ENCODE results near the gene CDH2.

The CDH2 gene

DNA sequence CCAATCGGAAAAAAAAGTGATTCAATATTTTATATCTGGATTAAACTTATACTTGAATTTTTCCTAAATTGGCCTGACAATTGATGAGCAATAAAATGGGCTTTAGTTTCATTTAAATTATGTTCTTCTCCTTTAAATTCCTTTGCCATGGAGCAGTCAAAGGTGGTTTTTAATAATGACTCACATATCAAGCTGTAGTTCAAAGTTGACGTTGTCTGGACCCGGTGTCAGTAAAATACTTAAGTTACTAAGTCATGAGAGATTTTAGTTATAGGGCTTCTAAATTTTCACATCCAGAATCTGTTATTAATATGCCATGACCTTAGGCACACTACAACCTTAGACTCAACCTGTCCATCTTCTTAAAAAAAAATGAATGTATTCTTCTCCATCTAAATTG is 62.5 kb downstream of the CDH2 start:
- Histone ChIP-seq H3K9me3 (ENCODE audit: insufficient read depth, low read length) (no peaks in the 10 kb centered on the region), H3K79me2 (ENCODE audit: low read length) (no peaks in the 10 kb centered on the region), H3K4me3 (ENCODE audit: low read length) (no peak overlapping the region), H2AFZ (ENCODE audit: low read depth, low read length) (no peak overlapping the region), H3K36me3 (replicated peaks; ENCODE audit: low read depth, low read length) (no peaks in the 10 kb centered on the region), H4K20me1 (ENCODE audit: insufficient read depth, low read length) (no peaks in the 10 kb centered on the region), H3K27me3 (ENCODE audit: low read depth, low read length) (no peaks in the 10 kb centered on the region), H3K4me1 (ENCODE audit: low read length) (no peaks in the 10 kb centered on the region), H3K27ac (ENCODE audit: low read length) (no peak overlapping the region), H3K9ac (ENCODE audit: low read length) (no peak overlapping the region), H3K4me2 (ENCODE audit: low read length) (no peak overlapping the region)
- TF ChIP-seq EZH2phosphoT487 (IDR thresholded peaks at IDR 0.05; ENCODE audit: low read depth), result no peak
- TF ChIP-seq, protein P1, sequence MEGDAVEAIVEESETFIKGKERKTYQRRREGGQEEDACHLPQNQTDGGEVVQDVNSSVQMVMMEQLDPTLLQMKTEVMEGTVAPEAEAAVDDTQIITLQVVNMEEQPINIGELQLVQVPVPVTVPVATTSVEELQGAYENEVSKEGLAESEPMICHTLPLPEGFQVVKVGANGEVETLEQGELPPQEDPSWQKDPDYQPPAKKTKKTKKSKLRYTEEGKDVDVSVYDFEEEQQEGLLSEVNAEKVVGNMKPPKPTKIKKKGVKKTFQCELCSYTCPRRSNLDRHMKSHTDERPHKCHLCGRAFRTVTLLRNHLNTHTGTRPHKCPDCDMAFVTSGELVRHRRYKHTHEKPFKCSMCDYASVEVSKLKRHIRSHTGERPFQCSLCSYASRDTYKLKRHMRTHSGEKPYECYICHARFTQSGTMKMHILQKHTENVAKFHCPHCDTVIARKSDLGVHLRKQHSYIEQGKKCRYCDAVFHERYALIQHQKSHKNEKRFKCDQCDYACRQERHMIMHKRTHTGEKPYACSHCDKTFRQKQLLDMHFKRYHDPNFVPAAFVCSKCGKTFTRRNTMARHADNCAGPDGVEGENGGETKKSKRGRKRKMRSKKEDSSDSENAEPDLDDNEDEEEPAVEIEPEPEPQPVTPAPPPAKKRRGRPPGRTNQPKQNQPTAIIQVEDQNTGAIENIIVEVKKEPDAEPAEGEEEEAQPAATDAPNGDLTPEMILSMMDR (IDR thresholded peaks at IDR 0.05; ENCODE audit: low read depth, low read length), result no peak

DNA sequence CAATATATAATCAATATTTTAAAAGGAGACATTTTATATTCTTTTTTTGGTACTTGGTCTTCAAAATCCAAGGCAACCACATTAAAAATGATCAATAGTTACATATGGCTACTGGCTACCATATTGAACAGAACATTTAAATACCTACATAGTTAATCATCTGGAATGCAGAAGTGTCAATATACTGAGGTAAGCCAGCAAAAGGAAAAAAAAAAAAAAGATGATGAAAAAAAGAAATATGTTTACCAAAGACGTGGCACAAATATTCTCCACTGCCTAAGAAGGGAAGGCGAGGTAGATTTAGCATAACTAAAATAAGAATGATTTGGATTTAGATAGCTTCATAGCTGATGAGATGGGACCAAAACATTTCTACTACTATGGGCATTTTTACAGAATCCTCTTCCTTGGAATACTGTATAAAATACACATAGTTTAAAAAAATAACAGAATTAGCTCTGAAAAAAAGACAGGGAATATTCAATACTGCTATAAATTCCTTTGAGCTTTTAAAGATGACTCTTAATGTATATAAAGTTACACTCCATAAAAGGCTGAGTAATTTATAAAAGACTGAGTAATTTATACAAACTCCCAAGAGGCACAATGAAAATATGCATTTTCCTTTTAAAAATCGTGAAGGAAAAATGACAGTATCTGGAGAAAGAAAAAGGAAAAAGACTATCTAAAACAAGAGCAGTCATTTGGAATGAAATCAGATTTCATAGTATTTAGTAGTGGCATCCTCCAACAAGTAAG is 63.5 kb downstream of the CDH2 start:
- H3K27me3 ChIP-seq (ENCODE audit: low read depth, low read length), result no peaks in the 10 kb centered on the region
- no peaks in the 10 kb centered on the region for H3K4me1 ChIP-seq (ENCODE audit: low read length)
- H3K79me2 ChIP-seq (ENCODE audit: low read length), result no peaks in the 10 kb centered on the region
- H2AFZ ChIP-seq (ENCODE audit: low read depth, low read length), result no peak overlapping the region
- H3K9ac ChIP-seq (ENCODE audit: low read length), result no peak overlapping the region
- H3K27ac ChIP-seq (ENCODE audit: low read length), result no peak overlapping the region
- no peak overlapping the region for H3K4me2 ChIP-seq (ENCODE audit: low read length)
- no peak overlapping the region for H3K4me3 ChIP-seq (ENCODE audit: low read length)
- no peaks in the 10 kb centered on the region for H4K20me1 ChIP-seq (ENCODE audit: insufficient read depth, low read length)
- no peaks in the 10 kb centered on the region for H3K36me3 ChIP-seq (replicated peaks; ENCODE audit: low read depth, low read length)
- no peaks in the 10 kb centered on the region for H3K9me3 ChIP-seq (ENCODE audit: insufficient read depth, low read length)
- TF ChIP-seq, protein P1 (IDR thresholded peaks at IDR 0.05; ENCODE audit: low read depth, low read length), result no peak
- no peak for TF ChIP-seq EZH2phosphoT487 (IDR thresholded peaks at IDR 0.05; ENCODE audit: low read depth)

DNA sequence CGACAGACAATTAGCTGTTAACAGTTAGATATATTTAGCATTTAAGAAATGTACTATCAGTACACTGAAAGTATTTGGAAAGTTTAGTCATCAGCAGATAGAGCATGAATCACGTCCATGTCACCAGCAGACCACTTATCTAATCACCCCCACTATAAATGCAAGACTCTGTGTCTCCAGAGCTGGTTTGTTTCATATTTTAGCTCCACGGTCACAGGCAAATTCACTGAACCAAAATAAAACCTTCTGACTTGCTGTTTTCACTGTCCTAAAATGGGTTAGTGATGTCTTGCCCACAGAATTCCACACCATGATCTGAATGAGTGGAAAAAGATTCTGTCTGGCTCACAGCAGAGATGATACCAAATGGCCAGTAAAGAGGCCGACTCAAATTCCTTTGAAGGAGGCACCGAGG is 64.9 kb downstream of the CDH2 start:
- Histone ChIP-seq H3K79me2 (ENCODE audit: low read length) (no peaks in the 10 kb centered on the region), H3K36me3 (replicated peaks; ENCODE audit: low read depth, low read length) (no peaks in the 10 kb centered on the region), H3K4me3 (ENCODE audit: low read length) (no peak overlapping the region), H2AFZ (ENCODE audit: low read depth, low read length) (no peak overlapping the region), H3K27me3 (ENCODE audit: low read depth, low read length) (no peaks in the 10 kb centered on the region), H4K20me1 (ENCODE audit: insufficient read depth, low read length) (no peaks in the 10 kb centered on the region), H3K27ac (ENCODE audit: low read length) (no peak overlapping the region), H3K4me2 (ENCODE audit: low read length) (no peak overlapping the region), H3K9ac (ENCODE audit: low read length) (no peak overlapping the region), H3K9me3 (ENCODE audit: insufficient read depth, low read length) (no peaks in the 10 kb centered on the region), H3K4me1 (ENCODE audit: low read length) (no peaks in the 10 kb centered on the region)
- TF ChIP-seq EZH2phosphoT487 (IDR thresholded peaks at IDR 0.05; ENCODE audit: low read depth), result no peak
- TF ChIP-seq, protein P1 (IDR thresholded peaks at IDR 0.05; ENCODE audit: low read depth, low read length), result no peak

DNA sequence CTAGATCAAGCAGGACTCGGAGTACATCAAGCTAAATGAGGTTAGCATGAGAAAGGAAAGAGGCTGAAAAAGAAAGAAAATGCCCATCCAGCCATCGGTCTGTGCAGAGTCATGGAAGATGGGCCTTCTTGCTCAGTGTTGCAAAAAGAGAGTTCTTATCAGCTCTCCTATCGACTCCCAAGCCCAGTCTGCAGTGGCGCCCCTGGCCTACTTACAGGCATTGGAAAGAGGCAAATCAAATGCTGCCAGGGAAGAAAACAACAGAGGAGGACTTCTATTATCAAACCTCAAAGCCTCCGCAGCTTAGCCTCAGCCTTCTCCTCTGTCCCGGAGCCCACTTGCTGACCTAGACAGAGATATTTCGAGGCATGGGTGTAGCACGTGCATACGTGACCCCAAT is 66.0 kb downstream of the CDH2 start:
- H3K9me3 ChIP-seq (ENCODE audit: insufficient read depth, low read length), result no peaks in the 10 kb centered on the region
- no peak overlapping the region for H3K9ac ChIP-seq (ENCODE audit: low read length)
- H3K4me1 ChIP-seq (ENCODE audit: low read length), result no peaks in the 10 kb centered on the region
- H4K20me1 ChIP-seq (ENCODE audit: insufficient read depth, low read length), result no peaks in the 10 kb centered on the region
- TF ChIP-seq EZH2phosphoT487 (IDR thresholded peaks at IDR 0.05; ENCODE audit: low read depth), result no peak
- TF ChIP-seq, protein P1 (IDR thresholded peaks at IDR 0.05; ENCODE audit: low read depth, low read length), result no peak
- H2AFZ ChIP-seq (ENCODE audit: low read depth, low read length), result no peak overlapping the region
- no peak overlapping the region for H3K4me2 ChIP-seq (ENCODE audit: low read length)
- no peak overlapping the region for H3K27ac ChIP-seq (ENCODE audit: low read length)
- H3K79me2 ChIP-seq (ENCODE audit: low read length), result no peaks in the 10 kb centered on the region
- H3K27me3 ChIP-seq (ENCODE audit: low read depth, low read length), result no peaks in the 10 kb centered on the region
- no peak overlapping the region for H3K4me3 ChIP-seq (ENCODE audit: low read length)
- H3K36me3 ChIP-seq (replicated peaks; ENCODE audit: low read depth, low read length), result no peaks in the 10 kb centered on the region
